PFSK-1 (cell line): ENCODE results near the gene BAZ2A.

Experiments used
- FOXP2 ChIP-seq: optimal IDR thresholded peaks from 2 replicates; pipeline ENCODE3; 2011; ENCODE audit warnings: borderline replicate concordance, control low read depth, inconsistent platforms; ENCODE audit not compliant: insufficient read depth; ENCODE audit errors: extremely low read length, extremely low read depth
- POLR2AphosphoS5 ChIP-seq: IDR thresholded peaks from 2 replicates; pipeline ENCODE4 v1.6.1; 2012; ENCODE audit warnings: low read depth, mild to moderate bottlenecking, control low read depth, low read length, moderate library complexity
- SIN3A ChIP-seq: IDR thresholded peaks from 2 replicates; pipeline ENCODE4 v1.6.1; 2012; ENCODE audit warnings: mild to moderate bottlenecking, low read length, moderate library complexity, borderline replicate concordance; ENCODE audit not compliant: insufficient read depth
- TAF1 ChIP-seq: IDR thresholded peaks from 2 replicates; pipeline ENCODE4 v1.6.1; 2012; ENCODE audit warnings: low read length, control low read depth, borderline replicate concordance; ENCODE audit not compliant: insufficient read depth
- TF ChIP-seq, protein P1 (sequence below), 2 experiments: IDR thresholded peaks; 2 replicates each; pipeline versions ENCODE4 v1.6.1 to v1.8.0; 2011 to 2012; ENCODE audit warnings: low read depth in 2 of 2, low read length in 2 of 2, control low read depth in 1 of 2, inconsistent platforms in 1 of 2, mild to moderate bottlenecking in 1 of 2, moderate library complexity in 1 of 2; ENCODE audit not compliant: insufficient read depth in 1 of 2

The BAZ2A gene

DNA sequence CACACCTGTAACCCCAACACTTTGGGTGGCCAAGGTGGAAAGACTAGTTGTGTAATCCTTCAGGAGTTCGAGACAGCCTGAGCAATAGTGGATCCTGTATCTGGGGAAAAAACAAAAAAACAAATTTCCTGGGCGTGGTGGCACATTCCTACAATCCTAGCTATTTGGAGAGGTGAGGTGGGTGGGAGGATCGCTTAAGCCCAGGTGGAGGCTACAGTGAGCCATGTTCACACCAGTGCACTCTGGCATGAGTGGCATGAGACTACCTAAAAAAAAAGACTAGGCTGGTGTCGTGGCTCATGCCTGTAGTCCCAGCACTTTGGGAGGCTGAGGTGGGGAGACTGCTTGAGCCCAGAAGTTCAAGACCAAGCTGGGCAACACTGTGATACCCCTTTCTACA lies 40.7 kb upstream of the BAZ2A start:
- TF ChIP-seq POLR2AphosphoS5 (no peak), FOXP2 (no peak)
- TF ChIP-seq, protein P1, sequence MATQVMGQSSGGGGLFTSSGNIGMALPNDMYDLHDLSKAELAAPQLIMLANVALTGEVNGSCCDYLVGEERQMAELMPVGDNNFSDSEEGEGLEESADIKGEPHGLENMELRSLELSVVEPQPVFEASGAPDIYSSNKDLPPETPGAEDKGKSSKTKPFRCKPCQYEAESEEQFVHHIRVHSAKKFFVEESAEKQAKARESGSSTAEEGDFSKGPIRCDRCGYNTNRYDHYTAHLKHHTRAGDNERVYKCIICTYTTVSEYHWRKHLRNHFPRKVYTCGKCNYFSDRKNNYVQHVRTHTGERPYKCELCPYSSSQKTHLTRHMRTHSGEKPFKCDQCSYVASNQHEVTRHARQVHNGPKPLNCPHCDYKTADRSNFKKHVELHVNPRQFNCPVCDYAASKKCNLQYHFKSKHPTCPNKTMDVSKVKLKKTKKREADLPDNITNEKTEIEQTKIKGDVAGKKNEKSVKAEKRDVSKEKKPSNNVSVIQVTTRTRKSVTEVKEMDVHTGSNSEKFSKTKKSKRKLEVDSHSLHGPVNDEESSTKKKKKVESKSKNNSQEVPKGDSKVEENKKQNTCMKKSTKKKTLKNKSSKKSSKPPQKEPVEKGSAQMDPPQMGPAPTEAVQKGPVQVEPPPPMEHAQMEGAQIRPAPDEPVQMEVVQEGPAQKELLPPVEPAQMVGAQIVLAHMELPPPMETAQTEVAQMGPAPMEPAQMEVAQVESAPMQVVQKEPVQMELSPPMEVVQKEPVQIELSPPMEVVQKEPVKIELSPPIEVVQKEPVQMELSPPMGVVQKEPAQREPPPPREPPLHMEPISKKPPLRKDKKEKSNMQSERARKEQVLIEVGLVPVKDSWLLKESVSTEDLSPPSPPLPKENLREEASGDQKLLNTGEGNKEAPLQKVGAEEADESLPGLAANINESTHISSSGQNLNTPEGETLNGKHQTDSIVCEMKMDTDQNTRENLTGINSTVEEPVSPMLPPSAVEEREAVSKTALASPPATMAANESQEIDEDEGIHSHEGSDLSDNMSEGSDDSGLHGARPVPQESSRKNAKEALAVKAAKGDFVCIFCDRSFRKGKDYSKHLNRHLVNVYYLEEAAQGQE (IDR thresholded peaks at IDR 0.05; ENCODE audit: insufficient read depth in 1 of 2, low read depth in 2 of 2, low read length in 2 of 2) = no peak

GRCh38 chr12:56668197-56668457 lies 38.0 kb upstream of the BAZ2A start:
- TF ChIP-seq TAF1 (no peak), POLR2AphosphoS5 (no peak), FOXP2 (no peak), SIN3A (no peak)
- TF ChIP-seq, protein P1 (IDR thresholded peaks at IDR 0.05; ENCODE audit: insufficient read depth in 1 of 2, low read depth in 2 of 2, low read length in 2 of 2) = no peak

DNA sequence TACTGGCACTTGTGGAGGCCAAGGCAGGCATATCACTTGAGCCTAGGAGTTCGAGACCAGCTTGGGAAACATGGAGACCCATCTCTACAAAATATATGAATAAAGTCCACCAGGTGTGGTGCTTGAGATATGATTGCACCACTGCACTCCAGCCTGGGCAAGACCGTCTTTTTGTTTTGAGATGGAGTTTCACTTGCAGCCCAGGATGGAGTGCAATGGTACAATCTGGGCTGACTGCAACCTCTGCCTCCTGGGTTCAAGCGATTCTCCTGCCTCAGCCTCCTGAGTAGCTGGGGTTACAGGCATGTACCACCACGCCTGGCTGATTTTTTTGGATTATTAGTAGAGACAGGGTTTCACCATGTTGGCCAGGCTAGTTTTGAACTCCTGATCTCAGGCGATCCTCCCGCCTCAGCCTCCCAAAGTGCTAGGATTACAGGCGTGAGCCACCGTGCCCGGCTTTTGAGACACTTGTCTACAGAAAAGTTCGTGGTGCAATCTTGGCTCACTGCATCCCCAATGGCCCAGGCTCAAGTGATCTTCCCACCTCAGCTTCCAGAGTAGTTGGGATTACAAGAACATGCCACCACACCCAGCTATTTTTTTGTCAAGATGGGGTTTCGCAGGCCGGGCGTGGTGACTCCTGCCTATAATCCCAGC lies 32.0 kb upstream of the BAZ2A start:
- TF ChIP-seq FOXP2 (no peak), POLR2AphosphoS5 (peak; percentile 70)

- TF ChIP-seq SIN3A (no peak), TAF1 (no peak), POLR2AphosphoS5 (no peak), FOXP2 (no peak)
- TF ChIP-seq, protein P1 (IDR thresholded peaks at IDR 0.05; ENCODE audit: insufficient read depth in 1 of 2, low read depth in 2 of 2, low read length in 2 of 2) = no peak
Observed at GRCh38 chr12:56661560-56661959, 31.4 kb upstream of the BAZ2A start.

GRCh38 chr12:56658921-56659320 lies 28.8 kb upstream of the BAZ2A start:
- TF ChIP-seq, protein P1 (IDR thresholded peaks at IDR 0.05; ENCODE audit: insufficient read depth in 1 of 2, low read depth in 2 of 2, low read length in 2 of 2) = no peak
- TF ChIP-seq SIN3A (no peak), POLR2AphosphoS5 (no peak), FOXP2 (no peak), TAF1 (no peak)
